HTR-8/SVneo (cell line): Measurements from ENCODE around the gene RPS27L.
"Not testable (repeated sequence)": the region's sequence is repeated elsewhere in the genome, so short reads cannot be mapped to it uniquely, and the experiment has no call there.

Experiments used
- DNase-seq: peaks from one replicate; pipeline ENCODE4 v3.0.0; 2011; ENCODE audit warnings: low spot score, mixed read lengths; ENCODE audit not compliant: insufficient read length
- FAIRE-seq: peaks from 2 replicates; lab custom pipeline; 2011; peaks lifted over from hg19 to GRCh38; lab: Jason Lieb, UNC

Gene RPS27L

DNA sequence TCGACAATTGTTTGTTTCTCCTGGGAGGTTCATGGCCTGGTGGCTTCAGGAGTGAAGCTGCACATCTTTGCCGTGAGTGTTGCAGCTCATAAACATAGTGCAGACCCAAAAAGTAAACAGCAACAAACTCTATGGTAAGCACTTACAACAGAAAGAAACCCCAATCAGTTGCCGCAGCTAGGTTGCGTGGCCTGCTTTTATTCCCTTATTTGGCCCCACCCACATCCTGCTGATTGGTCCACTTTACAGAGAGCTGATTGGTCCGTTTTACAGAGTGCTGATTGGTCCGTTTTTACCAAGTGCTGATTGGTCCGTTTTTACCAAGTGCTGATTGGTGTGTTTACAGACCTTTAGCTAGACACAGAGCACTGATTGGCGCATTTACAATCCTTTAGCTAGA lies 51.9 kb downstream of the RPS27L start:
- FAIRE-seq, DNase-seq: not testable (repeated sequence)

- FAIRE-seq (no peak), DNase-seq (no peak)
Measured at GRCh38 chr15:63104727-63105126, 52.5 kb downstream of the RPS27L start.

DNA sequence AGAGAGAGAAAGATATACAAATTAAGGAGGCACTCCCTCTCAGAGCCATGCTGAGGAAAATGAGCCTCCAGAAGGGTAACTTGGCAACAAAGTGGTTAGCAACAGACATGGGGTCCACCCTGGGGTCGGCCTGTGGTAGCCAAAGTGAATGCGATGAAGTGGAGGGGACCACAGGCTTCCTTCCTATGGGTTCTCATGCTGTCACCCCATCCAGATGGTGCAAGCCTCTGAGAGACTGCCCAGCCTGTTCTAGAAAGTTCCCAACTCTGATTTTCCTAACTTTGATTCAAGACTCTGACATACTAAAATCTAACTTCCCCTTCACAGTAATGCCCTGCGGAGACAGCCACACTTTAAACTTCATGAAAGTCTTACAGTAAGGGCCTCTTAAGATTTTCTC lies 53.9 kb downstream of the RPS27L start:
- FAIRE-seq, result no peak
- DNase-seq, result no peak

DNA sequence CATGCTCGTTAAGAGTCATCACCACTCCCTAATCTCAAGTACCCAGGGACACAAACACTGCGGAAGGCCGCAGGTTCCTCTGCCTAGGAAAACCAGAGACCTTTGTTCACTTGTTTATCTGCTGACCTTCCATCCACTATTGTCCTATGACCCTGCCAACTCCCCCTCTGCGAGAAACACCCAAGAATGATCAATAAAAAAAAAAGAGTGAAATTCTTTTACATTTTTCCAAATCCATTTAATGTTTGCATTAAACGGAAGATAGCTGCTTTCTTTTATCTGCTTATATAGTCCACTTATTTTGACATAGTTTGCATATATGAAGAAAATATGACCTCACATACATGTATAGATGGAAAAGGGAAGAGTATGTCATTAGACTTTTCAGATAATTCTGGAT lies 57.7 kb downstream of the RPS27L start:
- DNase-seq, FAIRE-seq: not testable (repeated sequence)

DNA sequence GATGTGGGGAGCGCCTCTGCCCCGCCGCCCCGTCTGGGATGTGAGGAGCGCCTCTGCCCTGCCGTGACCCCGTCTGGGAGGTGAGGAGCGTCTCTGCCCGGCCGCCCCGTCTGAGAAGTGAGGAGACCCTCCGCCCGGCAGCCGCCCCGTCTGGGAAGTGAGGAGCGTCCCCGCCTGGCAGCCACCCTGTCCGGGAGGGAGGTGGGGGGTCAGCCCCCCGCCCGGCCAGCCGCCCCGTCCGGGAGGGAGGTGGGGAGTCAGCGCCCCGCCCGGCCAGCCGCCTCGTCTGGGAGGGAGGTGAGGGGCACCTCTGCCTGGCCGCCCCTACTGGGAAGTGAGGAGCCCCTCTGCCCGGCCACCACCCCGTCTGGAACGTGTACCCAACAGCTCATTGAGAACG lies 58.4 kb downstream of the RPS27L start:
- DNase-seq, FAIRE-seq: not testable (repeated sequence)
